OCI-LY3 (cell line): ENCODE results near the gene EPHB6.

Experiments
- H2AFZ ChIP-seq: fragments of 200-600, 300-600 bp; shearing (Covaris generic); 2 replicates; pipeline ENCODE4 v1.6.0; 2014; ENCODE audit warnings: antibody characterized with exemption, low read depth, low read length
- H3K27ac ChIP-seq: fragments of 200-600, 300-600 bp; sonication (generic); 2 replicates; pipeline ENCODE4 v1.5.1; 2014; ENCODE audit warnings: mild to moderate bottlenecking, low read length, moderate library complexity, mixed read lengths
- H3K27me3 ChIP-seq: fragments of 200-600, 300-600 bp; sonication (generic); 2 replicates; pipeline ENCODE4 v1.6.1; 2014; ENCODE audit warnings: low read depth, low read length, mixed read lengths
- H3K36me3 ChIP-seq: fragments of 200-600, 300-600 bp; sonication (generic); replicated peaks from 2 replicates; pipeline ENCODE3; 2014; ENCODE audit warnings: low read depth, low read length, mixed read lengths
- H3K4me1 ChIP-seq: fragments of 300-600, 200-600 bp; sonication (generic); 2 replicates; pipeline ENCODE4 v1.6.1; 2014; ENCODE audit warnings: low read length, mixed read lengths
- H3K4me2 ChIP-seq: fragments of 200-600, 300-600 bp; sonication (generic); 2 replicates; pipeline ENCODE4 v1.6.1; 2014; ENCODE audit warnings: low read length, mixed read lengths
- H3K4me3 ChIP-seq: fragments of 300-600, 200-600 bp; sonication (generic); 2 replicates; pipeline ENCODE4 v1.5.1; 2014; ENCODE audit warnings: antibody characterized with exemption, mild to moderate bottlenecking, low read length, moderate library complexity
- H3K79me2 ChIP-seq: fragments of 300-600, 200-600 bp; shearing (Covaris generic); 2 replicates; pipeline ENCODE4 v1.6.1; 2014; ENCODE audit warnings: mild to moderate bottlenecking, low read length, mixed read lengths
- H3K9ac ChIP-seq: fragments of 300-600, 200-600 bp; shearing (Covaris generic); 2 replicates; pipeline ENCODE4 v1.6.0; 2014; ENCODE audit warnings: mild to moderate bottlenecking, low read length, moderate library complexity
- H3K9me3 ChIP-seq: fragments of 200-600, 300-600 bp; shearing (Covaris generic); 2 replicates; pipeline ENCODE4 v1.6.1; 2014; ENCODE audit warnings: low read length, mixed read lengths; ENCODE audit not compliant: insufficient read depth
- H4K20me1 ChIP-seq: fragments of 200-600, 300-600 bp; sonication (generic); 2 replicates; pipeline ENCODE4 v1.6.1; 2016; ENCODE audit warnings: low read length, mixed read lengths; ENCODE audit not compliant: insufficient read depth
- CTCF ChIP-seq: fragments of 200-600, 300-600 bp; sonication (generic); IDR thresholded peaks from 2 replicates; pipeline ENCODE4 v1.5.1; 2014; ENCODE audit warnings: antibody characterized with exemption, low read length, low read depth
- EZH2phosphoT487 ChIP-seq: fragments of 200-600 bp; shearing (Covaris generic); IDR thresholded peaks from 2 replicates; pipeline ENCODE4 v1.6.1; 2018; ENCODE audit warnings: antibody characterized with exemption, mixed run types, low read depth

Gene EPHB6

GRCh38 chr7:142854372-142855113, at the start of gene EPHB6:
Gene EPHB6 (plus strand): TSS chr7:142855076. CDS start chr7:142863228, 8,152 bp downstream.
- H3K9ac ChIP-seq: peak within 1 kb of the TSS; percentile 82
- H3K27ac ChIP-seq: 0 out of 2 replicates have a peak within 1 kb of the TSS, but pooled peaks have one; percentile 18
- H3K79me2 ChIP-seq: no peaks in the 10 kb centered on the region
- H3K4me2 ChIP-seq: peak within 1 kb of the TSS; percentile 90
- no peak for TF ChIP-seq EZH2phosphoT487
- TF ChIP-seq CTCF: no peak
- no peaks in the 10 kb centered on the region for H3K36me3 ChIP-seq
- no peaks in the 10 kb centered on the region for H4K20me1 ChIP-seq
- H3K27me3 ChIP-seq: peaks cover 23% of the 10 kb centered on the region
- peak within 1 kb of the TSS; percentile 79 for H2AFZ ChIP-seq
- no peaks in the 10 kb centered on the region for H3K9me3 ChIP-seq
- peaks cover 7% of the 10 kb centered on the region for H3K4me1 ChIP-seq
- peak within 1 kb of the TSS; percentile 91 for H3K4me3 ChIP-seq

- H4K20me1 ChIP-seq: no peaks in the 10 kb centered on the region
- H2AFZ ChIP-seq: no peak overlapping the region
- H3K4me3 ChIP-seq: no peak overlapping the region
- H3K27ac ChIP-seq: no peak overlapping the region
- H3K9ac ChIP-seq: no peak overlapping the region
- H3K79me2 ChIP-seq: no peaks in the 10 kb centered on the region
- H3K4me1 ChIP-seq: peaks cover 55% of the 10 kb centered on the region
- no peak for TF ChIP-seq CTCF
- no peak for TF ChIP-seq EZH2phosphoT487
- H3K9me3 ChIP-seq: peaks cover 16% of the 10 kb centered on the region
- no peaks in the 10 kb centered on the region for H3K27me3 ChIP-seq
- H3K36me3 ChIP-seq: peaks cover 30% of the 10 kb centered on the region
- no peak overlapping the region for H3K4me2 ChIP-seq
These were observed 49.4 kb upstream of the EPHB6 start for GRCh38 chr7:142805350-142806021.

GRCh38 chr7:142806022-142806356, 48.9 kb upstream of the EPHB6 start:
- H3K4me3 ChIP-seq: no peak overlapping the region
- H3K79me2 ChIP-seq: no peaks in the 10 kb centered on the region
- peaks cover 16% of the 10 kb centered on the region for H3K9me3 ChIP-seq
- H3K9ac ChIP-seq: no peak overlapping the region
- TF ChIP-seq EZH2phosphoT487: no peak
- no peak for TF ChIP-seq CTCF
- H3K4me1 ChIP-seq: peaks cover 60% of the 10 kb centered on the region
- no peak overlapping the region for H2AFZ ChIP-seq
- no peaks in the 10 kb centered on the region for H3K27me3 ChIP-seq
- H3K4me2 ChIP-seq: no peak overlapping the region
- no peaks in the 10 kb centered on the region for H4K20me1 ChIP-seq
- peaks cover 30% of the 10 kb centered on the region for H3K36me3 ChIP-seq
- peak overlapping the region; percentile 99; the same call in 1 of the 2 replicates for H3K27ac ChIP-seq

GRCh38 chr7:142806957-142807356, 47.9 kb upstream of the EPHB6 start:
- TF ChIP-seq CTCF: no peak
- TF ChIP-seq EZH2phosphoT487: no peak
- H3K4me2 ChIP-seq: peak overlapping the region; percentile 82
- no peak overlapping the region for H2AFZ ChIP-seq
- H3K9me3 ChIP-seq: peaks cover 16% of the 10 kb centered on the region
- H3K4me3 ChIP-seq: peak overlapping the region; percentile 47; the same call in 1 of the 2 replicates
- no peaks in the 10 kb centered on the region for H4K20me1 ChIP-seq
- H3K27ac ChIP-seq: peak overlapping the region; percentile 99
- H3K79me2 ChIP-seq: no peaks in the 10 kb centered on the region
- H3K9ac ChIP-seq: peak overlapping the region; percentile 82; the same call in 1 of the 2 replicates
- H3K4me1 ChIP-seq: peaks cover 66% of the 10 kb centered on the region
- peaks cover 24% of the 10 kb centered on the region for H3K36me3 ChIP-seq
- H3K27me3 ChIP-seq: no peaks in the 10 kb centered on the region; the same call in 1 of the 2 replicates
